ENCODE results near the gene KLHL18.

DNA sequence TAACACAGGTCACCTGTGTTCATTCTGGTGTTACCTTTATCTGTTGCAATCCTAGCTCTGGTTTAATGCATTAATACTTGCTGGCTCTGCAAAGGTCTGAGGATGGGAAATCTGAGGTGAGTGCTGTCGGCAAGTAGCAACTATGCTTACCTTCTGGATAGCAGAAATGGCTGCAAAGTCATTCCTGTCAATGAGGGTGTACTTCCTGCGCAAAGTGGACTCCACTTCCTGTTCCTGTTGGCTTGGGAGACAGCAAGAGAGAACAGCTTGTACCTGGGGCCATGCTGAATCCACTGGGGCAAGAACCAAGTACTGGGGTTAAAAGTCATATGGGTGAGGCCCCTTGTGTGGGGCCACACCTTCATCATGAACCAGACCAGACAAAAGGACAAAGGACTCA lies 37.5 kb upstream of the KLHL18 start:
- TF ChIP-seq POLR2A (IDR thresholded peaks at IDR 0.05) (no peak), POLR2AphosphoS5 (IDR thresholded peaks at IDR 0.05) (no peak)
- TF ChIP-seq, protein P1, sequence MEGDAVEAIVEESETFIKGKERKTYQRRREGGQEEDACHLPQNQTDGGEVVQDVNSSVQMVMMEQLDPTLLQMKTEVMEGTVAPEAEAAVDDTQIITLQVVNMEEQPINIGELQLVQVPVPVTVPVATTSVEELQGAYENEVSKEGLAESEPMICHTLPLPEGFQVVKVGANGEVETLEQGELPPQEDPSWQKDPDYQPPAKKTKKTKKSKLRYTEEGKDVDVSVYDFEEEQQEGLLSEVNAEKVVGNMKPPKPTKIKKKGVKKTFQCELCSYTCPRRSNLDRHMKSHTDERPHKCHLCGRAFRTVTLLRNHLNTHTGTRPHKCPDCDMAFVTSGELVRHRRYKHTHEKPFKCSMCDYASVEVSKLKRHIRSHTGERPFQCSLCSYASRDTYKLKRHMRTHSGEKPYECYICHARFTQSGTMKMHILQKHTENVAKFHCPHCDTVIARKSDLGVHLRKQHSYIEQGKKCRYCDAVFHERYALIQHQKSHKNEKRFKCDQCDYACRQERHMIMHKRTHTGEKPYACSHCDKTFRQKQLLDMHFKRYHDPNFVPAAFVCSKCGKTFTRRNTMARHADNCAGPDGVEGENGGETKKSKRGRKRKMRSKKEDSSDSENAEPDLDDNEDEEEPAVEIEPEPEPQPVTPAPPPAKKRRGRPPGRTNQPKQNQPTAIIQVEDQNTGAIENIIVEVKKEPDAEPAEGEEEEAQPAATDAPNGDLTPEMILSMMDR (IDR thresholded peaks at IDR 0.05), result no peak

Measured in suprapubic skin (tissue), 4 donors.